GM12878 (cell line): Measurements from ENCODE around the gene ABCC5. TPM values are rescaled to one million over a fixed set of nuclear protein-coding genes. Genes with fewer than 3 reads are reported as not detected.

Experiments
- ATAC-seq: fragments of 200-7000 bp; cut with Tn5 transposase; 3 replicates; pipeline ENCODE4 v1.9.1; 2020; ENCODE audit warnings: mild to moderate bottlenecking, moderate library complexity
- BruUV-seq: library from RNA; stranded (reverse); fragments of 400-500 nt; replicated peaks from 2 replicates; lab custom pipeline; 2021; lab: Mats Ljungman, UMichigan
- CTCF ChIA-PET: fragments of 300-600 bp; sonication (Branson Sonifier 250); formaldehyde crosslinking; extraction: SDS; loops from one replicate; lab custom pipeline; 2021; ENCODE audit warnings: inconsistent platforms; lab: Yijun Ruan, JAX
- POLR2A ChIA-PET: fragments of 350-600 bp; formaldehyde crosslinking; extraction: SDS; loops from one replicate; lab custom pipeline; 2021; ENCODE audit warnings: inconsistent platforms; lab: Charles Lee
- RAD21 ChIA-PET: fragments of 300-600 bp; sonication (Branson Sonifier 250); formaldehyde crosslinking; loops from one replicate; lab custom pipeline; 2023; ENCODE audit warnings: antibody characterized with exemption; ENCODE audit not compliant: unreplicated experiment; lab: Charles Lee
- SMC1A ChIA-PET: fragments of 300-600 bp; sonication (Branson Sonifier 250); formaldehyde crosslinking; loops from one replicate; lab custom pipeline; 2023; ENCODE audit not compliant: unreplicated experiment, uncharacterized antibody; lab: Charles Lee
- DNase-seq: peaks from one replicate; pipeline ENCODE4 v3.0.0-alpha.2; 2011; ENCODE audit warnings: low read depth, low spot score
- FAIRE-seq: peaks from 3 replicates; lab custom pipeline; 2011; peaks lifted over from hg19 to GRCh38; lab: Jason Lieb, UNC
- H2AFZ ChIP-seq: 2 replicates; pipeline ENCODE4 v1.6.0; 2011; ENCODE audit warnings: low read depth, low read length, control low read depth; ENCODE audit not compliant: control insufficient read depth
- H3K27ac ChIP-seq: 2 replicates; pipeline ENCODE4 v1.5.1; 2011; ENCODE audit warnings: control low read depth; ENCODE audit not compliant: control insufficient read depth, insufficient read depth
- H3K27me3 ChIP-seq, 2 experiments: replicated peaks in 1 of 2; 2 replicates each; pipeline versions ENCODE4 v1.6.0 to v1.6.1; 2011; ENCODE audit warnings: low read length in 1 of 2; ENCODE audit not compliant: control insufficient read depth in 2 of 2, insufficient read depth in 2 of 2
- H3K36me3 ChIP-seq, 2 experiments: 2 replicates each; pipeline ENCODE4 v1.5.1; 2011; ENCODE audit warnings: low read length in 1 of 2; ENCODE audit not compliant: control insufficient read depth in 2 of 2, insufficient read depth in 2 of 2
- H3K4me1 ChIP-seq: 2 replicates; pipeline ENCODE4 v1.6.1; 2011; ENCODE audit warnings: mild to moderate bottlenecking, low read length, moderate library complexity, mixed read lengths; ENCODE audit not compliant: control insufficient read depth, insufficient read depth
- H3K4me2 ChIP-seq: 2 replicates; pipeline ENCODE4 v1.6.0; 2011; ENCODE audit warnings: control low read depth; ENCODE audit not compliant: control insufficient read depth, insufficient read depth
- H3K4me3 ChIP-seq: fragments of 200-600 bp; sonication (generic); 2 replicates; pipeline ENCODE4 v1.5.1; 2016
- H3K79me2 ChIP-seq: 2 replicates; pipeline ENCODE4 v1.6.0; 2011; ENCODE audit warnings: low read length; ENCODE audit not compliant: control insufficient read depth, insufficient read depth
- H3K9ac ChIP-seq: 2 replicates; pipeline ENCODE4 v1.8.0; 2011; ENCODE audit warnings: low read length, control low read depth, mixed read lengths; ENCODE audit not compliant: control insufficient read depth, insufficient read depth
- H3K9me3 ChIP-seq: replicated peaks from 3 replicates; pipeline ENCODE4 v1.5.1; 2011; ENCODE audit warnings: mild to moderate bottlenecking, low read length; ENCODE audit not compliant: control insufficient read depth, insufficient read depth
- H4K20me1 ChIP-seq: 2 replicates; pipeline ENCODE4 v1.6.0; 2011; ENCODE audit not compliant: control insufficient read depth, insufficient read depth
- ATF7 ChIP-seq: fragments of 450-650 bp; IDR thresholded peaks from 2 replicates; pipeline ENCODE4 v1.6.1; 2016; ENCODE audit warnings: low read depth, mild to moderate bottlenecking
- BHLHE40 ChIP-seq, 2 experiments: fragments of 450-650 bp in 1 of 2; IDR thresholded peaks; 2 replicates each; pipeline ENCODE4 v1.6.1; 2011 to 2017; ENCODE audit warnings: low read depth in 2 of 2, borderline replicate concordance in 1 of 2, improper control_type of control experiment in 1 of 2, low read length in 1 of 2, mild to moderate bottlenecking in 1 of 2
- EED ChIP-seq: sonication (generic); IDR thresholded peaks from 2 replicates; pipeline ENCODE4 v1.6.1; 2016; ENCODE audit warnings: antibody characterized with exemption, low read depth
- IKZF2 ChIP-seq, 2 experiments: fragments of 450-650 bp; IDR thresholded peaks; 2 replicates each; pipeline ENCODE4 v1.6.1; 2017; ENCODE audit warnings: mild to moderate bottlenecking in 2 of 2, moderate library complexity in 2 of 2
- LARP7 ChIP-seq: fragments of 450-650 bp; IDR thresholded peaks from 2 replicates; pipeline ENCODE4 v1.6.1; 2017; ENCODE audit warnings: mild to moderate bottlenecking
- MEF2A ChIP-seq: IDR thresholded peaks from 2 replicates; pipeline ENCODE4 v1.6.1; 2011; ENCODE audit warnings: low read depth, mild to moderate bottlenecking, low read length, moderate library complexity; ENCODE audit not compliant: insufficient read depth
- MYB ChIP-seq: fragments of 150-350 bp; IDR thresholded peaks from 2 replicates; pipeline ENCODE4 v1.6.1; 2014; ENCODE audit warnings: mild to moderate bottlenecking, low read depth, low read length, borderline replicate concordance
- NFXL1 ChIP-seq: fragments of 450-650 bp; IDR thresholded peaks from 2 replicates; pipeline ENCODE4 v1.6.1; 2017; ENCODE audit warnings: antibody characterized with exemption, mild to moderate bottlenecking, borderline replicate concordance
- SIN3A ChIP-seq: IDR thresholded peaks from 2 replicates; pipeline ENCODE4 v1.6.1; 2012; ENCODE audit warnings: low read depth, low read length, improper control_type of control experiment
- SPI1 ChIP-seq: IDR thresholded peaks from 2 replicates; pipeline ENCODE4 v1.6.1; 2011; ENCODE audit warnings: low read depth, mild to moderate bottlenecking, low read length, moderate library complexity, borderline replicate concordance; ENCODE audit not compliant: insufficient read depth
- TBL1XR1 ChIP-seq: IDR thresholded peaks from 2 replicates; pipeline ENCODE4 v1.6.1; 2012; ENCODE audit warnings: low read depth, low read length, improper control_type of control experiment
- TCF7 ChIP-seq: IDR thresholded peaks from 2 replicates; pipeline ENCODE4 v1.6.1; 2014; ENCODE audit warnings: antibody characterized with exemption, borderline replicate concordance
- ZNF24 ChIP-seq: fragments of 450-650 bp; IDR thresholded peaks from 2 replicates; pipeline ENCODE4 v1.6.1; 2017; ENCODE audit warnings: antibody characterized with exemption, mild to moderate bottlenecking
- ZNF274 ChIP-seq: IDR thresholded peaks from one replicate; pipeline ENCODE4 v1.8.0; 2011; ENCODE audit not compliant: insufficient read length, insufficient read depth
- WGBS: methylation state at CpG from one replicate; pipeline ENCODE4 v1.1.6; 2016; ENCODE audit warnings: low lambda C conversion rate; ENCODE audit not compliant: insufficient replicate concordance, insufficient coverage; ENCODE audit errors: missing lambda C conversion rate; 5-methylcytosine and 5-hydroxymethylcytosine counted together
- in situ Hi-C: fragments of 300-500 bp; cut with MboI; formaldehyde crosslinking; loops from 9 replicates; pipeline ENCODE4 v1.14.3; 2018; ENCODE audit warnings: mixed read lengths
- intact Hi-C: fragments of 100-400 bp; cut with micrococcal nuclease; formaldehyde crosslinking; loops from one replicate; pipeline ENCODE4 v1.14.2; 2022; ENCODE audit not compliant: unreplicated experiment
- polyA plus RNA-seq, 11 experiments: library from polyadenylated mRNA; depleted of rRNA in 4 of 11; unstranded in 6 of 11; stranded (reverse) in 5 of 11; fragments of >200 nt; fragmentation: Nextera tagmentation in 4 of 11; fragmentation: Illumina TruSeq in 1 of 11; extraction: Ambion mirVana in 4 of 11; extraction: Trizol in 1 of 11; gene quantifications; 1 replicate in 1 of 11; 2 replicates in 10 of 11; pipeline versions ENCODE4 v1.2.1 to v1.2.3, GENCODE V29; 2011 to 2016; ENCODE audit warnings: inconsistent platforms in 2 of 11, missing spikeins in 2 of 11, low read depth in 1 of 11
- total RNA-seq, 4 experiments: library from RNA; depleted of rRNA in 3 of 4; stranded (reverse); fragments of >200 nt in 3 of 4; fragmentation: Illumina TruSeq in 1 of 4; extraction: Trizol in 1 of 4; gene quantifications; 2 replicates each; pipeline versions ENCODE4 v1.2.1 to v1.2.3, GENCODE V29; 2013 to 2021
- TF ChIP-seq, protein P1 (sequence below): fragments of 150-350 bp; IDR thresholded peaks from 2 replicates; pipeline ENCODE4 v1.6.1; 2016; ENCODE audit warnings: low read depth, low read length

The ABCC5 gene
- total and polyA plus RNA-seq, 10 of the 15 experiments (the other 5 are each of a cell fraction or from before 2014, with no cell fraction given), result 6.0 to 17.8 (median 9.7) TPM

DNA sequence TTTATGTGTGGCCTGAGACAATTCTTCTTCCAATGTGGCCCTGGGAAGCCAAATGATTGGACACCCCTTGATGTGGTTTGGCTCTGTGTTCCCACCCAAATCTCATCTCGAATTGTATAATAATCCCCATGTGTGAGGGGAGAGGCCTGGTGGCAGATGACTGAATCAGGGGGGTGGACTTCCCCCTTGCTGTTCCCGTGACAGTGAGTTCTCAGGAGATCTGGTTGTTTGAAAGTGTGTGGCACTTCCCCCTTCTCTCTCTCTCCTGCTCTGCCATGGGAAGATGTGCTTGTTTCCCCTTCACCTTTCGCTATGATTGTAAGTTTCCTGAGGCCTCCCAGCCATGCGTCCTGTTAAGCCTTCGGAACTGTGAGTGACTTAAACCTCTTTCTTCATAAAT, 72.9 kb downstream of the ABCC5 start:
- Histone ChIP-seq H3K4me3 (no peak overlapping the region), H3K27ac (no peak overlapping the region), H3K4me1 (no peaks in the 10 kb centered on the region), H3K4me2 (no peak overlapping the region), H2AFZ (no peak overlapping the region), H4K20me1 (no peaks in the 10 kb centered on the region), H3K36me3 (no peaks in the 10 kb centered on the region), H3K27me3 (no peaks in the 10 kb centered on the region), H3K9ac (no peak overlapping the region), H3K79me2 (no peaks in the 10 kb centered on the region), H3K9me3 (no peaks in the 10 kb centered on the region)
- no peak for ATAC-seq
- peak; percentile 9 for DNase-seq
- CTCF ChIA-PET, result interaction anchor here (1.0 to 2.0 kb wide), 3 partner anchors 29 to 282 kb away, joined by 3 to 4 read pairs (median 4); partner anchors contain the start of gene ABCC5
- in situ Hi-C loops (no loop called here), intact Hi-C loops (no loop called here)
- TF ChIP-seq SPI1, result peak; percentile 31; the same call in 1 of the 2 replicates
- TF ChIP-seq EED, result peak; percentile 38; the same call in 1 of the 2 replicates
- peak; percentile 50; the same call in 1 of the 2 replicates for TF ChIP-seq TCF7
- TF ChIP-seq LARP7, result no peak
- TF ChIP-seq ZNF24, result no peak
- no peak for TF ChIP-seq NFXL1
- WGBS, result 61% methylated on average over 5 of the region's 5 CpGs
- POLR2A ChIA-PET, result interaction anchor here (0.6 kb wide), 1 partner anchor 33 kb away, joined by 3 read pairs; no protein-coding TSS in a partner anchor
- FAIRE-seq, result no peak
- SMC1A ChIA-PET, result interaction anchor here (1.6 kb wide), 1 partner anchor 11 kb away, joined by 3 read pairs; no protein-coding TSS in a partner anchor
- no TSS peak for BruUV-seq
- RAD21 ChIA-PET, result no interaction called here

- intact Hi-C loops (no loop called here), in situ Hi-C loops (no loop called here)
- H3K9me3 ChIP-seq, result no peaks in the 10 kb centered on the region
- RAD21 ChIA-PET, result no interaction called here
- H3K27ac ChIP-seq, result no peak overlapping the region
- no peak for FAIRE-seq
- H3K4me1 ChIP-seq, result no peaks in the 10 kb centered on the region
- SMC1A ChIA-PET, result interaction anchor here (1.0 to 1.2 kb wide), 2 partner anchors 46 to 67 kb away, joined by 3 read pairs; no protein-coding TSS in a partner anchor
- no peaks in the 10 kb centered on the region for H4K20me1 ChIP-seq
- H3K79me2 ChIP-seq, result no peaks in the 10 kb centered on the region
- no peaks in the 10 kb centered on the region for H3K36me3 ChIP-seq
- CTCF ChIA-PET, result interaction anchor here (1.0 to 1.3 kb wide), 2 partner anchors 12 to 283 kb away, joined by 3 read pairs; no protein-coding TSS in a partner anchor
- POLR2A ChIA-PET, result no interaction called here
- no peaks in the 10 kb centered on the region for H3K27me3 ChIP-seq
- DNase-seq, result no peak
- no peak overlapping the region for H3K4me2 ChIP-seq
- no peak for ATAC-seq
- no peak overlapping the region for H2AFZ ChIP-seq
- no TSS peak for BruUV-seq
- H3K4me3 ChIP-seq, result no peak overlapping the region
- 98% methylated on average over 6 of the region's 6 CpGs for whole genome bisulfite sequencing
- no peak overlapping the region for H3K9ac ChIP-seq
- TF ChIP-seq MEF2A (no peak), ZNF274 (no peak), TBL1XR1 (no peak), ATF7 (no peak), NFXL1 (no peak), MYB (no peak), BHLHE40 (IDR thresholded peaks at IDR 0.05; ENCODE audit: borderline replicate concordance in 1 of 2, low read depth in 2 of 2, low read length in 1 of 2) (no peak), IKZF2 (IDR thresholded peaks at IDR 0.05) (no peak), SIN3A (no peak)
- TF ChIP-seq, protein P1, sequence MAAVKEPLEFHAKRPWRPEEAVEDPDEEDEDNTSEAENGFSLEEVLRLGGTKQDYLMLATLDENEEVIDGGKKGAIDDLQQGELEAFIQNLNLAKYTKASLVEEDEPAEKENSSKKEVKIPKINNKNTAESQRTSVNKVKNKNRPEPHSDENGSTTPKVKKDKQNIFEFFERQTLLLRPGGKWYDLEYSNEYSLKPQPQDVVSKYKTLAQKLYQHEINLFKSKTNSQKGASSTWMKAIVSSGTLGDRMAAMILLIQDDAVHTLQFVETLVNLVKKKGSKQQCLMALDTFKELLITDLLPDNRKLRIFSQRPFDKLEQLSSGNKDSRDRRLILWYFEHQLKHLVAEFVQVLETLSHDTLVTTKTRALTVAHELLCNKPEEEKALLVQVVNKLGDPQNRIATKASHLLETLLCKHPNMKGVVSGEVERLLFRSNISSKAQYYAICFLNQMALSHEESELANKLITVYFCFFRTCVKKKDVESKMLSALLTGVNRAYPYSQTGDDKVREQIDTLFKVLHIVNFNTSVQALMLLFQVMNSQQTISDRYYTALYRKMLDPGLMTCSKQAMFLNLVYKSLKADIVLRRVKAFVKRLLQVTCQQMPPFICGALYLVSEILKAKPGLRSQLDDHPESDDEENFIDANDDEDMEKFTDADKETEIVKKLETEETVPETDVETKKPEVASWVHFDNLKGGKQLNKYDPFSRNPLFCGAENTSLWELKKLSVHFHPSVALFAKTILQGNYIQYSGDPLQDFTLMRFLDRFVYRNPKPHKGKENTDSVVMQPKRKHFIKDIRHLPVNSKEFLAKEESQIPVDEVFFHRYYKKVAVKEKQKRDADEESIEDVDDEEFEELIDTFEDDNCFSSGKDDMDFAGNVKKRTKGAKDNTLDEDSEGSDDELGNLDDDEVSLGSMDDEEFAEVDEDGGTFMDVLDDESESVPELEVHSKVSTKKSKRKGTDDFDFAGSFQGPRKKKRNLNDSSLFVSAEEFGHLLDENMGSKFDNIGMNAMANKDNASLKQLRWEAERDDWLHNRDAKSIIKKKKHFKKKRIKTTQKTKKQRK, result no peak
Observed at GRCh38 chr3:183943739-183944138, 73.9 kb downstream of the ABCC5 start.
